C4-2B (cell line): ENCODE data around the gene NAA11.

Experiments used
- H3K27ac ChIP-seq: fragments of 450-650 bp; 2 replicates; pipeline ENCODE4 v1.5.1; 2017
- ZFX ChIP-seq: fragments of 450-650 bp; IDR thresholded peaks from 2 replicates; pipeline ENCODE4 v1.6.1; 2017
- TF ChIP-seq, protein P1 (sequence below): fragments of 450-650 bp; conservative IDR thresholded peaks from 2 replicates; pipeline ENCODE4 v1.5.1; 2017; ENCODE audit warnings: mild to moderate bottlenecking

The NAA11 gene

DNA sequence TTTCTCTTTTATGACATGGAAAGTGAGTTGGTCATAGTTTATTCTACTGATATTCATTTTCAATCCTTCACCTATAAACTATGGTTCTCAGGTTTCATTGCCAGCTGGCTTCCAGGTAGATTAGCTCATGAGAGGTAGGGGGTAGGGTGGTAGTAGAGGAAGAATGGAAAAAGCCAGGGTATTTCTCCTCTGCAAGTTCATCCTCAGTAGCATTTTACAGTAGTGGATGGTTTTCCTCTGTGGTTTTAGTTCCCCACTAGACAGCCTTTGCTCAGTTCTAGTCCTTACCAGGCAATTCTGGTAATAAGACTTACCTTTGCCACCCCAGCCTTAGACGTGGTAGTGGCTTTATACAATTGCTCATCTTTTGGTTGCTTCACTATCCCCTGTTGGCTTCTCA is 8.9 kb upstream of the NAA11 start:
- H3K27ac ChIP-seq, result no peak overlapping the region
- TF ChIP-seq, protein P1, sequence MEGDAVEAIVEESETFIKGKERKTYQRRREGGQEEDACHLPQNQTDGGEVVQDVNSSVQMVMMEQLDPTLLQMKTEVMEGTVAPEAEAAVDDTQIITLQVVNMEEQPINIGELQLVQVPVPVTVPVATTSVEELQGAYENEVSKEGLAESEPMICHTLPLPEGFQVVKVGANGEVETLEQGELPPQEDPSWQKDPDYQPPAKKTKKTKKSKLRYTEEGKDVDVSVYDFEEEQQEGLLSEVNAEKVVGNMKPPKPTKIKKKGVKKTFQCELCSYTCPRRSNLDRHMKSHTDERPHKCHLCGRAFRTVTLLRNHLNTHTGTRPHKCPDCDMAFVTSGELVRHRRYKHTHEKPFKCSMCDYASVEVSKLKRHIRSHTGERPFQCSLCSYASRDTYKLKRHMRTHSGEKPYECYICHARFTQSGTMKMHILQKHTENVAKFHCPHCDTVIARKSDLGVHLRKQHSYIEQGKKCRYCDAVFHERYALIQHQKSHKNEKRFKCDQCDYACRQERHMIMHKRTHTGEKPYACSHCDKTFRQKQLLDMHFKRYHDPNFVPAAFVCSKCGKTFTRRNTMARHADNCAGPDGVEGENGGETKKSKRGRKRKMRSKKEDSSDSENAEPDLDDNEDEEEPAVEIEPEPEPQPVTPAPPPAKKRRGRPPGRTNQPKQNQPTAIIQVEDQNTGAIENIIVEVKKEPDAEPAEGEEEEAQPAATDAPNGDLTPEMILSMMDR, result no peak
- TF ChIP-seq ZFX, result no peak

DNA sequence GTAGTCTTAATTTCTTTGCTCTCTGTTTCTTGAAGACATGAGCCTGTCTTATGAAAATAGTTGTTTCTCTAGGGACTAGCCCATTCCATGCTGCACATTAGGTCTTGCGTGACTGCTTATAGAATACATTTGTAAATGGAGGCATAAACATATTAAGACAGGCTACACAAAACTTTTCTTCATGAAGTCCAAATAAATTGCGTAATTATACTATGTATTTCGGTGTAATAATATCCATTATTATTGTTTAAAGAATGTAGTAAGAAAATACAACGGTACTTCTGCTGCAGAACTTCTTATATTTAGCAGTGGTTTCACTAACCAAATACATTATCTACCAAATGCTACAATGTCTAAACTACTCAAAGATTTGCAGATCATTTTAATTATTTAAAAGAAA is 8.5 kb upstream of the NAA11 start:
- no peak for TF ChIP-seq ZFX
- TF ChIP-seq, protein P1, result no peak
- no peak overlapping the region for H3K27ac ChIP-seq

DNA sequence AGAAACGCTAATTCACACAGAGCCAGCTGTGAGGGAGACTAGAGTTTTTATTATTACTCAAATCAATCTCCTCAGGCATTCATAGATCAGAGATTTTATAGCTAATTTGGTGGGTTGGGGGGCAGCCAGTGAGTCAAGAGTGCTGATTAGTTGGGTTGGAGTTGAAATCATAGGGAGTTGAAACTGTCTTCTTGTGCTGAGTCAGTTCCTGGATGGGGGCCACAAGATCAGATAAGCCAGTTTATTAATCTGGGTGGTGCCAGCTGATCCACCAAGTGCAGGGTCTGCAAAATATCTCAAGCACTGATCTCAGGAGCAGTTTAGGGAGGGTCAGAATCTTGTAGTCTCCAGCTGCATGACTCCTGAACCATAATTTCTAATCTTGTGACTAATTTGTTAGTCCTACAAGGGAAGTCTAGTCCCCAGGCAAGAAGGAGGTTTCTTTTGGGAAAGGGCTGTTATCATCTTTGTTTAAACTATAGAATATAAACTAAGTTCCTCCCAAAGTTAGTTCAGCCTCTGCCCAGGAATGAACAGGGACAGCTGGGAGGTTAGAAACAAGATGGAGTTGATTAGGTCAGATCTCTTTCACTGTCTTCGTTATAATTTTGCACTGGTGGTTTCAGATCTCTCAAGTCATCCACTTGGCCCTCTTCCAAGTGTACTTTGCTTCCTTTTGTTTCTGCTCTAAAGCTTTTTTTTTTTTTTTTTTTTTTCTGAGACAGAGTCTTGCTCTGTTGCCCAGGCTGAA is 5.4 kb upstream of the NAA11 start:
- no peak overlapping the region; the same call in 1 of the 2 replicates for H3K27ac ChIP-seq
- no peak for TF ChIP-seq ZFX
- TF ChIP-seq, protein P1, result no peak

DNA sequence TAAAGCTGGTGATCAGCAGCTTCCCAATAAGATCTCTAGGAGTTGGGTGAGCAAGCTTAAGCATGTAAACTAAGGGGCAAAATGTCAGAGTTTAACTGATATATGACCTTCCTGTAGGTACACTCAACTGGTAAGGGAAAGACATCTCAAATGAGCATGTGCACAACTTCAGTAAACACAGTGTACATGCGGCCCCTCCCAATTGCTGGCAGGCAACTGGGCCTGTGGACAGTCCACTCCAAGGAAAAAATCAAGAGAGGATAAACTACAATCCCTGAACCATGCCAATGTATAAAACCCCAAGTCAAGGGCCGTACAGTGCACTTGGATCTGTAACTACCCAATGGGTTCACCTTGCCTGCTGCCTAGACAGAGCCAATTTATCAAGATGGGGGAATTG is 4.9 kb upstream of the NAA11 start:
- H3K27ac ChIP-seq, result no peak overlapping the region; the same call in 1 of the 2 replicates
- TF ChIP-seq, protein P1, result no peak
- TF ChIP-seq ZFX, result no peak

DNA sequence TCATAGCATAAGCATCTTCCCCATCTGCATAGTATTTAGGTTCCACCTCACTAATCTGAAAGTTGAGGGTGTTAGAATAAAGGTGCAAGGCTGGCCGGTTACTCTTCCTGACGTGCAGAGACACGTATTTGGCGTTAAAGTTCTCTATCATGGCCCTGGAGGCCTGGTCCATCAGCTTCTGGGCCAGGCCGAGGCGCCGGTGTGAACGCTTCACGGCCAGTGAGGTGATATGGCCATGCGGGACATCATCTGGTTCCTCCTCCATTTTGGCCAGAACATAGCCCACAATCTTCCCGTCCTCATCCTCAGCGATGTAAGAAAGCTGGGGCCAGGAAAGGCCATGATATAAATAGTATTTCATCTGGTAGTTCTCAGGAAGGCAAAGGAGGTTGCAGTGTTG is 425 bp downstream of the NAA11 start:
- TF ChIP-seq ZFX, result no peak
- TF ChIP-seq, protein P1, result no peak
- H3K27ac ChIP-seq, result no peak overlapping the region

DNA sequence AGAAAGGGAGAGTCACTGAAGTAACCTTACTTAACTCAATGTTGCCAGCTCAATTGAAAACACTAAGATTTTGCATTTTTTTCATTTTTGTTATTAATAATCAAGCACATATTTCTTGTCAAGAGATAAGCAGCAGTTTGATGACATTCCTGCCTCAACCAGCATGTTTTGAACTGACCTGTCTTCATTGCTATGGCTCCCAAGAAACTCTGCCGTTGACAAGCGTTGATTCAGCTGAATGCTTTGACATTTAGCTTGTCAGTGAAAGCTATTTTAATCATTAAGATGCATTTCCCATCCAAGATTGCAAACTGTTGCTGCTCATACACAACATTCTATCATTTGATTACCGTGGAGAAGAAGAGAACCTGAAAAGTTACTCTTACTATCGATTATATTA is 5.9 kb downstream of the NAA11 start:
- H3K27ac ChIP-seq, result no peak overlapping the region
- TF ChIP-seq ZFX, result no peak
- TF ChIP-seq, protein P1, result no peak

DNA sequence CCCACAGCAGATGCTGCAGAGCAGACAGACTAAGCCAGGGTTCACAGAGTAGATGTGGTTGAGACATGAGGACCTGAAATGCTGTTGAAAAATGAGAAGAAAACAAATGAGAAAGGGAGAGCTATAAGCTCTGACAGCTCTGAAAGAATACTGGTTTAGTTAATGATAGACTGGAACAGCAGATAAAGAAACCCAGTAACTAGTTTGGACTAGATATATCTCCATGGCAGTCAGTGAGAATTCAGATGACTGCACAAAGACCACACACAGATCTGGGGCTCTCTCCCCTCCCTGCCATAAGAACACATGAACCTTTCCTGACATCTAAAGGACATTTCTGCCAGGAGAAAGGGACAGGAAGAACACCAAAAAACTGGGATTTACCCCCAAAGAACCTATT is 8.2 kb downstream of the NAA11 start:
- TF ChIP-seq, protein P1, result no peak
- TF ChIP-seq ZFX, result no peak
- H3K27ac ChIP-seq, result no peak overlapping the region
